ENCODE results near the gene LIPT1.

DNA sequence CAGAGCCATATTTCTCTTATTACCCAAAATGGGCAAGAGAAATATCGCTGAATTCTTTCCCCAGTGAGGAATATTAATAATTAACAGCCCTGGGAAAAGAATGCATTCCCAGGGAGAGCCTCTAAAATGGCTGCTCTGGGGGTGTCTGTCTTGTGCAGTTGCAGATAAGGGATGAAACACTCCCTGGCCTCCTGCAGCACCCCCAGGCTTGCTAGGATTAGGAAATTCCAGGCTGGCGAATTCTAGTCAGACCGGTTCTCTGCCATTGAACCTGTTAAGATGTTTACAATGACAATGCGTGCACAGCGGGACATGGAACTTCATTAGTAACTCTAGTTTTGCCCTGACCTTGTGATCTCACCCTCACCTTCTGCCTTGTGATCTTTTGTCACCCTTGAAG lies 50.7 kb downstream of the LIPT1 start:
- TF ChIP-seq, protein P1, sequence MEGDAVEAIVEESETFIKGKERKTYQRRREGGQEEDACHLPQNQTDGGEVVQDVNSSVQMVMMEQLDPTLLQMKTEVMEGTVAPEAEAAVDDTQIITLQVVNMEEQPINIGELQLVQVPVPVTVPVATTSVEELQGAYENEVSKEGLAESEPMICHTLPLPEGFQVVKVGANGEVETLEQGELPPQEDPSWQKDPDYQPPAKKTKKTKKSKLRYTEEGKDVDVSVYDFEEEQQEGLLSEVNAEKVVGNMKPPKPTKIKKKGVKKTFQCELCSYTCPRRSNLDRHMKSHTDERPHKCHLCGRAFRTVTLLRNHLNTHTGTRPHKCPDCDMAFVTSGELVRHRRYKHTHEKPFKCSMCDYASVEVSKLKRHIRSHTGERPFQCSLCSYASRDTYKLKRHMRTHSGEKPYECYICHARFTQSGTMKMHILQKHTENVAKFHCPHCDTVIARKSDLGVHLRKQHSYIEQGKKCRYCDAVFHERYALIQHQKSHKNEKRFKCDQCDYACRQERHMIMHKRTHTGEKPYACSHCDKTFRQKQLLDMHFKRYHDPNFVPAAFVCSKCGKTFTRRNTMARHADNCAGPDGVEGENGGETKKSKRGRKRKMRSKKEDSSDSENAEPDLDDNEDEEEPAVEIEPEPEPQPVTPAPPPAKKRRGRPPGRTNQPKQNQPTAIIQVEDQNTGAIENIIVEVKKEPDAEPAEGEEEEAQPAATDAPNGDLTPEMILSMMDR (IDR thresholded peaks at IDR 0.05) = no peak
- no peak for TF ChIP-seq POLR2A (IDR thresholded peaks at IDR 0.05)
